CD1c-positive myeloid dendritic cell (primary cell): ENCODE results near the gene ARHGAP33.
A peak's percentile ranks its signal among the peaks of the same experiment; 100 is the strongest.
"Not testable (repeated sequence)": the region's sequence is repeated elsewhere in the genome, so short reads cannot be mapped to it uniquely, and the experiment has no call there.

ENCODE experiments used
- DNase-seq: peaks from one replicate; pipeline ENCODE4 v3.0.0-alpha.2; 2016; ENCODE audit errors: extremely low spot score

Gene ARHGAP33

DNA sequence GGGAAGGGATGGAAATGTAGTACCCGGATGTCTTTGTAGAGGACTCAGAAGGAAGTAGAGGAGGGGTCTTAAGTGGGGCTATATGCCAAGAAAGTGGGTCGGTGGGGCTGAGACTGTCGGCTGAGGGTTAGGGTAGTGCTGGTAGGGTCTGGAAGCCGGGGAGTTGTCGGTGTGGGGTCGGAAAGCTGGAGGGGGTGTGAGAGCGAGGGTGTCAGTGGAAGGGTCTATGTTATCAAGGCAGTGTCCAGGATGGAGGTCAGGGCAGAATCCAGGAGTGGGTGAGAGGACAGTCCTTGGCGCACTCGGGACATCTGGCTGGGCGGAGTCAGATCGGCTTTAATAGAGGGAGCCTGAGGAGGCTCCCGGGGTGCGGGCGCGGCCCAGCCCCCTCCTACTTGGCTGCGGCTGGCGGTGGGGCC, 20.2 kb upstream of the ARHGAP33 start:
- no peak for DNase-seq

DNA sequence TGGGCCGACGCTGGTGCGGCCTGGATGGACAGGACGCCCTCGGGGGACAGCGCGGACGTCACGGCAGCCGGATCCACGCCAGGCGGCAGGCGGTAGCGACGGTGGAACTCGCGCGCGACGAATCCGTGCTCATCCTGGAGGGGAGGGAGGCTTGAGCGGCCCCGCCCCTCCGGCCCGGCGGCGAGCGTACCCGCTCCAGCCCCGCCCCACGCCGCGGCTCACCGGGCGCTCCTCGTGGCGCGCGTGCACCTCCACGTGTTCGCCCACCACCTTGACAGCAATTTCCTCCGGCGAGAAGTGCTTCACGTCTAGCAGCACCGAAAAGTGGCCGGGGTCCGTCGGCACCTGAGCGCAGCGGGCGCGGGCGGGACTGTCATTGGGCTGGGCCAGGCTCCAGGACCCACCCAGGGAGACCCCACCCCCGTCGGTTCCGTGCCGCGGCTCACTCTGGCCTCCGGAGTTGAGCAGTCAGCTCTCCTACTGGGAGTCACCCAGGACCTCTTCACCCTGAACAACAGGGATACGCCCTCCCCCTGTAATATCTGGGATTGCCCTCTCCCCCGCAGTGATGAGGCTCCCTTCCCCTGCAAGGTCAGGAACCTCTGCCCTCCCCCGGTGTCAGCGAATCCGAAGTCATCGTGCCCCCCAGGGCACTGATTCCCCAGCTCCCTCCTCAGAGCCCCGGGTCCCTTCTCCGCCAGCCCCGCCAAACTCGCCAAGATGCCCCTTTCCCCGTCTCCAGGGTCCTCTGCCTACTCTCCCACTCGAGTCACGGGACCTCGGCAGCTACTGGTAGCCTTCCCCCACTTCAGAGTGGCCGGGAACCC, 19.6 kb upstream of the ARHGAP33 start:
- DNase-seq: peak; percentile 64

DNA sequence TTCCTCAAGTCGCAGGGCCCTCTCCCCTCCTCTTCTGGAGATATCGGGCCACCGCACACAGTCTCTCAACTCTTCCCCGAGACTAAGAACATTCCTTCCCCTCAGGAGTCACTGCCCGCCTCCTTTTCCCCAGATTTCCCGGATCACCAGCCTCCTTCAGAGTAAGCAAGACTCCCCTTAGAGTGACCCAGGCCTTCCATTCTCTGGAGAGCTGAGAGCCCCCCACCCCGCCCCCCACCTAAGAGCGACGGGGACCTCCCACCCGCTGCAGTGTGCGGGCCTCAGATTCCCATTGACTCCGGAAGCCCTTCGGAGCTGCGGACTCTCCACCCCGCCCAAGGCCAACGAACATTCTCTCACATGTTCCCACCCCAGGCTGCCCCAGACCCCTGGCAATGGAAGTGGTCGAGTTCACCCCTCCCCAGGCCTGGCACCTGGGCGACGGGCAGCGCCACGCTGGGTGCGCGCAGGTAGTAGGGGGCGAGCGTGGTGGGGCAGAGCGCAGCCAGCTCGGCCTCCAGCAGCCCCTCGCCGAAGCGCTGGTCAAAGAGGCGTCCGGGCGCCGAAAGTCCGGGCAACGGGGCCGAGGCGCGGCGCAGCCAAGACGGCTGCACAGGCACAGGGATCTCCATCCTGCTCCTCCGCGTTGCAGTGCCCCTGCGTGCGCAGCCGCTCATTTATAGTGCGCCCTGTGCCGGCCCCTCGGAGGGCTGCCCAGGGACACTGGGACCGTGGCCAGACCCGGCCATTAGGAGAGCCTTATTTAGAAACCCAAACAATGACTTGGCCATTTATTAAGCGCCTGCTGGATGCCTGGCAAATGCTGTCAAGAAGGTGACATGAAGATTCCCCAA, 18.8 kb upstream of the ARHGAP33 start, which contains the start of gene HSPB6:
Gene HSPB6, minus strand, starts transcription at position 653 of the 854 bp plus-strand sequence. Its CDS starts 21 bp downstream, at position 632.
- no peak for DNase-seq

DNA sequence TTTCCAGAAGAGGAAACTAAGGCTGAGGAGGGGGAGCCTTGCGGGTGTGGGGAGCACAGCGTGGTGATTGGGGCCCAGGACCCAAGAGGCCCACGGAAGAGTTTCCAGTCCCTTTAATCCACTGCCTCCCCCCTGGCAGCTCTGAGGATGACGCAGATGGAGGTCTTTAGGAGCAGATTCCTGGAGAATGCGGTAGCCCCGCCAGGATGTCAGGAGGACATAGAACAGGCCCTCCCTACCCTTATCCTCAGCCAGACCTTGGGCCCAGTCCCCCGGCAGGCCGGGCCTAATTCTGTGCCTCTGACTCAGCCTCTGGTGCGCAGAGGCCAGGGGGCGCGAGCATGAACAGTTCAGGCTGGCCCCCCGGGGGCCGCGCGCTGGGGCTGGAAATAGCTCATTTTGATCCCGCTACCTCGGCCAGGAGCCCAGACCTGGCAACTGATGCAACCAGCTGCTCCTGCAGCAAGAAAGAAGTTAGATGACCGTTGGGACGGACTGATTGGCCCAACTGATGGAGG, 18.1 kb upstream of the ARHGAP33 start:
- no peak for DNase-seq

DNA sequence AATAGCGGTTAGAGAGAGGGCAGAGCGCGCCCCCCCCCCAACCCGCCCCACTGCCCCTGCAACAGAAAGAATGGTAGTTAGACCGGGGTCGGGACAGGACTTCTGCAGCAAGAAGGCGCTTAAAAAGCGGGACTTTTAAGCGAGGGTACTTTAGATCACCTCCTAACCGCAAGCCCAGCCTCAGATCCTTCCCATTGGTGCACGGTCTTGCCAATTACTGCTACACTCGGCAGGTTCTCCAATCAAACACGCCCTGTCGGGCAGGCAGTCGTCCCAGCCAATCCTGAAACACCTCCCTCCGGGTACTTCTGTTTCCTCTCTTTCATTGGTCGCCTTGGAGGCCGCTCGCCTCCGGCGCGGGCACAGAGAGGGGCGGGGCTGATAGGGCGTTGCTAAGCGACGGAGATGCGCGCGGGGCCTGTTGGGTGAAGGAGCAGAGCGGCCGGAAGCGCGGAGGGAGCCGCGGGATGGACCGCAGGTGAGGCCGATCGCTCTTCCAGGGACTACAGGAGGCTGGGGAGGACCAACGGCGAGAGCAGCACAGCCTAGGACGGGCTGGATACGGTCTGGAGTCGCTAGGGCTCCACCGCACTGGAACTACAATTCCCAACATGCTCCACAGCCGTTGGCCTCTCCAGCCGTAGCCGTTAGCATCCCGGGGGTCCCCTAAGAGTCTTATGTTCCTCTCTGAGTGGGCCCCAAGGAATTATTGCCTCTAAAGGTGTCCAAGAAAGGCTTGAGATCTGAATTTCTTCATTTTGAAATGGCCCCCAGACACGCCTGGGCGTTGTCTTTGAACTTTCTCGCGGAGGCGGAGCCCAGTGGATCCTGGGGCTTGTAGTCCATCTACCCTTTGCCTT, 17.4 kb upstream of the ARHGAP33 start, which contains the start of gene PROSER3:
Gene PROSER3, plus strand, starts transcription at position 428 of the 860 bp plus-strand sequence. Its CDS starts 40 bp downstream, at position 468.
- DNase-seq: peak; percentile 99

DNA sequence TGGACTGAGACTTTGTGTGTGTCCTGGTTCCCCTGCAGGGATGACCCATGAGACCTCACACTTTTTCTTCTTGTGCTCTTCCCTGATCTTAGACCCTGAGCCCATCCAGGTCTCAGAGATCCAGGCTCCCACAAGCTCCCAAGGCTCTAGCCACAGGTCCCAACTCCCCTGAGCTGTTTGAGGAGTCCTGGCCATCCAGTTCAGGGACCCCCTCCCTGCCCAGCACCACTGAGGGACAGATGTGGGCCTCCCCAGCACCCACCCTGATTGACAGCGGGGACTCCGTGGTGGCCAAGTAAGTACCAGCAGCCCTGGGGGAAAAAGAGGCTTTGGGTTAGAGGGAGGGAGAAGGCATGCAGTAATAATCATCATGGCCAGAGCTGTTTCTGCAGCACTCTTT, 15.7 kb upstream of the ARHGAP33 start:
- DNase-seq: no peak

DNA sequence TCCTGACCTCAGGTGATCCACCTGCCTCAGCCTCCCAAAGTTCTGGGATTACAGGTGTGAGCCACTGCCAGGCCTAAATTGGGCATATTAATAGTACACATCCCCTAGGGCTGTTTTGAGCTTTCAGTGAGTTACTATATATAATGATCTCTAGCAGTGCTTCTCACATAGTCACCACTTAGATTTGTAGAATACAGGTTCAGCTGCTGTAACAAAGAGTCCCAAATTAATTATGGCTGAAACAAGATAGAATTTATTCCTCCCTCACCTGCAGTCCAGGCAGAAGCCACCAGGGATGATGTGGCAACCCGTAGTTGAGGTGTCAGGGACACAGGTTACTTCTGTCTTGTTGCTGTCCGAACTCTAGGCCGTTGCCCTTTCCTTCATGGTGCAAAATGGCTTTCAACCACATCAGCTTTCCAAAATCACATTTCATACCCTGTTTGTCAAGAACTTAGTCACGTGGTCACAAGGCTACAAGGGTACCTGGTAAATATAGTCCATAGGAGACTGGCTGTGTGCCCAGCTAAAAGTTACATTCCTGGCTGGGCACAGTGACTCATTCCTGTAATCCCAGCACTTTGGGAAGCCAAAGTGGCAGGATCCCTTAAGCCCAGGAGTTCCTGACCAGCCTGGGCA, 14.5 kb upstream of the ARHGAP33 start:
- no peak for DNase-seq

DNA sequence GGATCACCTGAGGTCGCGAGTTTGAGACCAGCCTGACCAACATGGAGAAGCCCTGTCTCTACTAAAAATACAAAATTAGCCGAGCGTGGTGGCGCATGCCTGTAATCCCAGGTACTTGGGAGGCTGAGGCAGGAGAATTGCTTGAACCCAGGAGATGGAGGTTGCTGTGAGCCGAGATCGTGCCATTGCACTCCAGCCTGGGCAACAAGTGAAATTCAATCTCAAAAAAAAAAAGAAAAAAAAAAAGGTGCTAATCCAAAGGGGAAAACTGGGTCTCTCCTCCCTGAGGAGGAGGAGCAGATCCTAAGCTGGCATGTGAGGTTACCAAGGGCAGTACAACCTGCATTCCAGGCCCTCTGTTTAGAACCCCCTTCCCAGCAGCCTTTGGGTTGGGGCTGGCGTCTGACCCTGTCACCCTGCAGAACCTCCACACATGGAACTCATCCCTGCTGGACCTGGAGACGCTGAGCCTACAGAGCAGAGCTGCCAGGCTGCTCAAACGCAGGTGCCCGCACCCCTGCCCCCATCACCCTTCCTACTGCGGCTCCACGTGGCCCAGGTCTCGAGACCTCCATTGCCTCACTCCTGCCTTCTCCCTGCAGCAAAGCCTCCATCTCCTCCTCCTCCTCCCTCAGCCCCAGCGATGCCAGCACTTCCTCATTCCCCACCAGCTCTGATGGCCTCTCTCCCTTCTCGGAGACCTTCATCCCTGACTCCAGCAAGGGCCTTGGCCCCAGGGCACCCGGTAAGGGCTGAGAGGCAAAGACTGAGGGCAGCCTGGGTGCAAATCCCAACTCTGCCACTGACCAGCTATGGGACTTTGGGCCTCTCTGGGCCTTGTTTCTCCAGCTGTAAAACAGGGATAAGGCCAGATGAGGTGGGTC, 10.7 kb upstream of the ARHGAP33 start:
- no peak for DNase-seq

DNA sequence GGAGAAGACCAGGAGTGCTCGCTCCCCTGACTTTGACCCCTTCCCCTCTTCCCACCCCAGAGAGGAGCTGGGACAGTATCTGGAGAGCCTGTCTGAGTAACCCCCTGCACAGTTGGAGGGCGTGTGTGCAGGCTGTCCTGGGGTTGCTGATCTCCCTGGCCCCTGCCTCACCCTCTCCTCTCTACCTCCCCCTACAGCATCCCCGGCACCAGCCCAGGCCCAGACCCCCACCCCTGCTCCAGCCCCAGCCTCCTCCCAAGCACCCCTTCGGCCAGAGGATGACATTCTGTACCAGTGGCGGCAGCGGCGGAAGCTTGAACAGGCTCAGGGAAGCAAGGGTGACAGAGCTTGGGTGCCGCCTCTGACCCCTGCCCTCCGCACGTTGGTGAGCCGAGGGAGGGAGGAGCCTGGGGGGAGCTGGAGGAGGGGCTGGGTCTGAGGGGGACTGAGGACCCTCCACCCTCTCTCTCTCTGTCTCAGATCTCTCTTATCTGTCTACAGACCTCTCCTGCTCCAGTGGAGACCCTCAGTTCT, 8.7 kb upstream of the ARHGAP33 start:
- DNase-seq: no peak

DNA sequence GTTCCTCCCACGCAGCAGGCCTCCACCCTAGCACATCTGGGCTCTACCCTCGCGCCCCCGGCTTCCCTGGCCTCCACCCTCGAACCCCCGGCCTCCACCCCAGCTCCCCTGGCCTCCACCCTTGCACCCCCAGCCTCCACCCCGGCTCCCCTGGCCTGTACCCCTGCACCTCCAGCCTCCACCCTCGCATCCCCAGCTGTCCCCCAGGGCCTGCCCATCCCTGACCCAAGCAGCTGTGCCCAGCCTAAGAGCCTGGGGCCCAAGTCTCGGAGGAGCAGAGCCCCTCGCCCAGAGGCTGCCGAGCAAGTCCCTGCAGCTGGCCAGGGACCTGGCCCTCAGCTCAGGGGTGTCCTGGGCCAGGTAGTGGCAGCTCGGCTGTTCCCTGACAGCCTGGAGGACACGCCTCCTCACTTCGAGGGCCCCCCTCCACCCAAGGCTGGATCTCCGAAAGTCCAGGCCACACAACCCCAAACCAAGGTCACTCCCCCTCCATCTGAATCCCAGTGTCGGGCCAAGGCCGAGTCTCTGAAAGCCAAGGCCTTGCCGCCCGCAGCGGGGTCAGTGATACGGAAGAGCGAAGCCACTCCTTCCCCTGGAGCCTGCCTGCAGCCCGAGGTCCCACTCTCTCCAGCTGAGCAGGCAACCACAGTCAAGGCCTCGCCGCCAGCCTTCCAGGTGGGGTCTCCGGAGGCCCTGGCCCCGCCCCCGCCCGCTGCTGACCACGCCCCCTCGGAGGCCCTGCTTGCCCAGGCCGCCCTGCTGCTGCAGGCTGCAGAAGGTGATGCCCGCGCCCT, 7.9 kb upstream of the ARHGAP33 start:
- no peak for DNase-seq

DNA sequence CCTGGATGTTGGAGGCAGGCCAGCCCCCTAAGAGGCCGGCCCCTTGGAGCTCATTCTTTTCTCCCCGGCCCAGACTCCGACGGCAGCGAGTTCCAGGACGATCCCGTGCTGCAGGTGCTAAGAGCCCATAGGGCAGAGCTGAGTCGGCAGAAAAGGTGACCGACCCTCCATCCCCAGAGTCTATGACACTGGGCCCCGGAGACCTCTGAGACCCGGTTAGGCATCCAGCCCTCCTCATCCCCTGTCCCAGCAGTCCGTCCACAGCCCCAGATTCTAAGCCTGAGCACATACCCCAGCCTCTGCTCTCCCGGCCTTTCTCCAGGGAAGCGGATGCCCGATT, 7.3 kb upstream of the ARHGAP33 start:
- no peak for DNase-seq

DNA sequence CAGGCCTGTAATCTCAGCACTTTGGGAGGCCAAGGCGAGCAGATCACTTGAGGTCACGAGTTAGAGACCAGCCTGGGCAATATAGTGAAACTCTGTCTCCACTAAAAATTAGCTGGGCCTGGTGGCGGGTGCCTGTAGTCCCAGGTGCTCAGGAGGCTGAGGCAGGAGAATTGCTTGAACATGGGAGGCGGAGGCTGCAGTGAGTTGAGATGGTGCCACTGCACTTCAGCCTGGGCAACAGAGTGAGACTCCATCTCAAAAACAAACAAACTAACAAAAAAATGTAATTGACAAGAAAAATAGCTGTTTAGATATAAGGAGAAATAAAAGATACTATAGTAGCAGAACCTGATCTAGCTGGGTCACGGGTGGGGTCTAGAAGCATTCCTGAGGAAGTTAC, 3.0 kb upstream of the ARHGAP33 start:
- DNase-seq: not testable (repeated sequence)

DNA sequence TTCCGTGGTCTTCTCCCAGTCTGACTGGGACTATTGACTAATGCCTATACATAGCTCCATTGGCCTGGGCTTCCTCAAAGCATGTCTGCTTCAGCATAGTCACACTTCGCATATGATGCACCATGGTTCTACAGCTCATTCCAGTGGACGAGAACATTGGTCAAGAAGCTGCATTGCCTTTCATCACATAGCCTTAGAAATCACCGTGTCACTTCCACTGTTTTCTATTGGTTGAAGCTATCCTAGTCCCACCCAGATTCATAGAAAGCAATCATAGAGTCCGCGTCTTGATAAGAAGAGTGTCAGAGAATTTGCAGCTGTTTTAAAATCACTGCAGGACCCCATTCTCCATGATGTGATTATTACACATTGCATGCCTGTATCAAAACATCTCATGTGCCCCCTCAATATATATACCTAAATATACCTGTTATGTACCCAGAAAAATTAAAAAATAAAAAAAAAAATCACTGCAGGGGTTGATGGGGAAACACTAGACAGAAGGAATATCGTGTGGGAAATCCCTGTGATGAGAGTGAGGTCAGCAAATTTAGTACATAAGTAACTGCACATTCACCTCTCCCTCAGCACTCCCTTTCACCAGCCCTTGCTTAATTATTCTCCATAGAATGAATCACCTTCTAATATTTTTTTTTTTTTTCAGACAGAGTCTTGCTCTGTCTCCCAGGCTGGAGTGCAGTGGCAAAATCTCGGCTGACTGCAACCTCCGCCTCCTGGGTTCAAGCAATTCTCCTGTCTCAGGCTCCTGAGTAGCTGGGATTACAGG, 2.2 kb upstream of the ARHGAP33 start:
- no peak for DNase-seq

DNA sequence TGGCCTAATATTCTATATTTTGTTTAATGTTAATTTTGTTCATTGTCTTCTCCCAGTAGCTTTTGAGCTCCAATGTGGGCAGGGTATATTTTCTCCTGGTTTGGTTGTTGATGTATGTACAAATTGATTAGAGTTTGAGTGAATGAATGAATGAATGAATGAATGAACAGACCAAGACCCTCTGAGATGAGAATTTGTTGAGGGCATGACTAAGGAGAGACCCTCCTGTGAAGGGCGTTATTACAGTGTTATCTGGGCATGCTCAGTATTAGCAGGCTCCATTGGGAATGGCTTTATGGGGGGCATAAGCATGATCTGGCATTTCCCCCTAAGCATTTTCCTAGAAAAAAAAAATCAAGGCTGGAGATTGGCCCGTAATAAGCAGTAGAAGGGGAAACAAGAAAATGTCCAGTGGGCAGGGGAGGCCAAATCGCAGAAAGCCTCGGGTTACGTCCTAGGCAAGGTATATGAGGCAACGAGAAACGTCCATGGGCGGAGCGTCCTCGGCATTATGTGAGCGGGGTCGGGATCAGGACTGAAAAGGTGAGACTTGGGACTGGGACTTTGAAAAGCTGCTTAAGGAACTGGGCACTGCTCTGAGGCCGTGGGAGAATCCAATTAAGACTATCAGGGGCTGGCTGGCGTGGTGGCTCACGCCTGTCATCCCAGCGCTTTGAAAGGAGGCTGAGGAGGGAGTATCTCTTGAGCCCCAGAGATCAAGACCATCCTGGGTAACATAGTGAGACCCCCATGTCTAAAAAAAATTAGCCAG, 904 bp upstream of the ARHGAP33 start:
- no peak for DNase-seq

DNA sequence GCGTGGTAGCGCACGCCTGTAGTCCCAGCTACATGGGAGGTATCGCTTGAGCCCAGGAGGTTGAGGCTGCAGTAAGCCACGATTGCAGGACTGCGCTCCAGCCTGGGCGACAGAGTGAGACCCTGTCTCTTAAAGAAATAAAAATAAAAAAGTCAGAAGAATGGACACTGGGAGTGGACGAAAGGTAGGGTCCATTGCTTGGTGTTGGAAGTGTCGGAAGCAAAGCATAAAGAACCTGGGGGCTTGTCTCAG, 392 bp upstream of the ARHGAP33 start:
- DNase-seq: no peak

DNA sequence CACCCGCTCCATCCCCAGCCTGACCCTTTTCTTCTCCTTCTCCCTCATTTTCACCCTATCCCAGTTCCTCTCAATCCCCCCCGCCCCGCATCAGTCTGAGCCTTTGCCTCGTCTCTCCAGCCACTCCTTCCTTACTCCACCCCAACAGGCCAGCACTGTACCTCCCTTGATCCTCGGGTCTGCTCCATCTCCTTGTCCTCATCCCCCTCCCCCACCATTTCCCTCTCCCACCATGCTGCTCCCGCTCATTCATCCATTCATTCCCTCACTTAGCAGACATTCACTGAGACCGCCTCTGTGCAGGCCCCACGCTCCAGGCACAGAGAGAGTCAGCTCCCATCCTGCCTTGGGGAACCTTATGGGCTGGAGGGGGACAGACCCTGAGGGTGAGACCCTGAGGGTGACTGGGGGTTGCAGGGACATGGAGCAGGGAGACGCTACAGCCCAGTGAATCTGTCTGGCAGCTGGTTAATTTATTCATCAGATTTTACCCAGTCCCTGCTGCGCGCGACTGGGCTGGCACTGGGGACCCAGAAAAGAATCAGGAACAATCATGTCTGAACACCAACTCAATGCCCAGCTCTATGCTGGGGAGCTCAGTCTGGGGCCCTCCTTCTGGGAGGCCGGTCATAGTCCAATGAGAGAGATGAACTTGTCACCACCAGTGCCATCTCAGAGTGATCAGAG, 881 bp downstream of the ARHGAP33 start:
- DNase-seq: no peak
